ENCODE measurements around the gene UBAC2. TPM values are rescaled to one million over a fixed set of nuclear protein-coding genes. Genes with fewer than 3 reads are reported as not detected.

The UBAC2 gene
- total RNA-seq, 1 donor from 2014 or later, result 33.4 TPM

DNA sequence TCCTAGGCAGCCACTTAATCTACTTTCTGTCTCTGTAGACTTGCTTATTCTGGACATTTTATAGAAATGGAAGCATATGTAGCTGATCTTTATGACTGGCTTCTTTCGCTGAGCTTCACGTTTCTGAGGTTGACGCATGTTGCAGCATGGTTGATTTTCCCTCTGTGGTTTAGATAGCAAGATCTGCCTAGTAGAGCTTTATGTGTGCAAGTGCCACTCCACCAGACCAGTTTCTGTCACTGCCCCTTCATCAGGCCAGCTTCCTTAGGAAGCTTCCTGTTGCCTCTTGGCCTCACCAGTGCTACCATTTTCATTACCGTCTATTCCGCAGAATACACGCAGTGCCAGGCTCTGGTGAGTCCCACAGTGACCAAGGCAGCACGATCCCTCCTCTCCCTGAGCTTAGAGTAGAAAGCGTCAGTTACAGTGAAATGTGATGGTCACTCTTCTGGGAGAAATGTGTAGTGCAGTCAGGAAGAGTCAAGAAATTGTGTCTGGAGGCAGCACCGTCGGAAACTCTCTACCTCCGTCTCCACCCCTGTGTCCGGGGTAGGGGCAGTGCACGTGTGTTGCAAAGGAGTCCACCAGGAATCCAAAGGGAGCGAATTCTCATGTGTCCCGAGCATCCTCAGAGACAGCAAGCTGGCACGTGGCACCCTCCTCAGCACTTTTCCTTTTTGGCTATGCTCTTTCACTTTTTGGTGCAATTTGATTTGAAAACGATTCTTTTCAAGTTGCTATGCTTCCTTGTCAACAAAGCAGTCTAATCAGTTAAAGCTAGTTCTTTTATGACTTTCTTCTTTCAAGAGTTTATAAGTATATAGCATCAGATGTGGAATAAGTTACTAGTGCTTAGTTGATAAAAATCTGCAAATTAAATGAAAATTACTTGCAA, 151.9 kb downstream of the UBAC2 start:
- no peak for DNase-seq (ENCODE audit: low spot score)
- no peak for ATAC-seq

DNA sequence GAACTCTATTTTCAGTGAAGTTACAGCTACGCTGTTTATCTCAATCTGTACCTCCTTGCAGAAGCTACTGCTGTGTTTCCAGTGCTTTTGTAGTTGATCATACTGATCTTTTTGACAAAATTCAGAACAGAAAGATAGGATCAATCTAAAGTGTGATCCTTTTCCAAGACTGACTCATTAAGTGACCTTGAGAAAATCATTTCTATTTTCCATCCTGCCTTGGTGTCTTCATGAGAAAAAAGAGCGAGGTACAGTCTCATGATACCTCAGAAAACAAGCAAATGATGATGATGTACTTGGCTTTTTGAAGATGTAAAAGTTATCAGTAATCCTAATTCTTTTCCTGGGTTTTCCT, 152.6 kb downstream of the UBAC2 start:
- ATAC-seq, result no peak
- no peak for DNase-seq (ENCODE audit: low spot score)

DNA sequence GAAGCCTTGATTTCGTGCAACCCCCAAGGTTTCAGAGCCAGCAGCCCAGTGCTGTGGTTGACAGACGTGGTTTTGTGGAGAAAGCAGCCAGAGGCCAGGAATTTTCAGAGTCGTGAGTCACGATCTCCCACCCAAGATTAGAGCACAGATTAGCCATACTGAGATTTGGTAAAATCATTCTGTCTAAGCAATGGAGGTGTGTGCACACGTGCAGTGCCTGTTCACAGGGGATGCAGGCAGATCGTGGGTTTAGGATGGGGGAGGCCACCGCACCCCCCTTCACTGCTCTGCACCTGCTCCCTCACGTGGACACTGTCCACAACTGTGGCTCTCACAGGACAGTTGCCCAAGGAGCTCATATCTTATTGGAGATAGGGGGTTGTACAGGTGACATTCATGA, 153.2 kb downstream of the UBAC2 start:
- DNase-seq (ENCODE audit: low spot score) (no peak), ATAC-seq (no peak)

DNA sequence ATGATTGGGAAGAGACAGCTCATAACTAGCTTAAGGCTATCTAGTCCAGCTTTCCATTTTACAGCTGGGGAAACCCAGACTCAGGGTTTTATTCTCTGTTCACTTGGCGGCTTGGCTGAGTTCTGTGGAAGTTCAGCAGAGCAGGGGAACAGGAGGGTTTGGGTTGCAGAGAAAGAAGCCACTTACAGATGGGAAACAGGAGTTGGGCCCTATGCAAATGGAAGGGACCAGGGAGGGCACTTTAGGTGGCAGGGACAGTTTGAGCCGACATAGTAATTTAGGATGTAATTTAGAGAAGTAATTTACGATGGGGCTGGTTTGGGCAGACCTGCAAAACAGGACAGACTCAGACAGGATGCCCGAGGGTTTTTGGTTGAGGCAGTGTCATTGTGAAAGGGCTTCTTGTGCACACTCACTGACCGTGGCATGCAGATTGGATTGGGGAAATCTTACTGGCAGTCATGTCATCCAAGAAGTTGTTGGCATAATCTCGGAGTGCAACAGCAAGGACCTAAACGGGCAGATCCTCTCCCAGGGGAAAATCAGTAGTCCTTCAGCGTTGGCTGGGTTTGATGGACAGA, 153.8 kb downstream of the UBAC2 start:
- ATAC-seq, result no peak
- DNase-seq (ENCODE audit: low spot score), result no peak

DNA sequence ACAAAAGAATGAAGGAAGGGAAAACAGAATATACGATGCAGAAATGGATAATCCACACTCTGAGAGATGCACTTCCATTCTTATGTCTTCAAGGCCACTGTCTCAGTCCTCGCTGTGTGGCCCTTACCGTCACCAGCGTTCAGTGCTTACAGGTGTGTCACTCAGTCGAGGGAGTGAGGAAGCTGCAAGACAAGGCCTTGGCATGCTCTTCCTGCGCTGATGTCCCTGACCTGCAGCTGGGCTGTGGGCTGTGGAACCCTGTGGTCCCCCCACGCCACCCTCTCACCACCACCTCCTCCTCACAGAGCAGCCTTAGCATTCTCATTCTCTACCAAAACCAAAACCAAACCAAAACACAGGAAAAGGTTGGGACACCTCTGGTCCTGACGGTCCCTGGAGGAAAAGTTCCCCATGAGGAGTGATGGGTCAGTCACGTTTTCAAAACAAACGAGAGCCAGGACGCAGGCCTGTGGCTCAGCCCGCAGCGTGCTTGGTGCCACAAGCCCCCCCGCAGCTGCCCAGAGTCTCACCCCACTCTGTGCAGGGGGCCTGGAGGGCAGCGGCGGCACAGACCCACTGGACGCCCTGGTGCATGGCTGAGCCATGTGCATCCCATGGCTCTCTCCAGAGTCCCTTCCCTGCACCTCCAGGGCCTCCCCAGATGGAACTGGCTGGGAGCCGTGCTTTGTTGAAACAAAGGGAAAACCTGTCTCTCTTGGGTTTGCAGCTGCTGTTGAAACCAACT, 154.8 kb downstream of the UBAC2 start:
- ATAC-seq, result no peak
- DNase-seq (ENCODE audit: low spot score), result no peak

DNA sequence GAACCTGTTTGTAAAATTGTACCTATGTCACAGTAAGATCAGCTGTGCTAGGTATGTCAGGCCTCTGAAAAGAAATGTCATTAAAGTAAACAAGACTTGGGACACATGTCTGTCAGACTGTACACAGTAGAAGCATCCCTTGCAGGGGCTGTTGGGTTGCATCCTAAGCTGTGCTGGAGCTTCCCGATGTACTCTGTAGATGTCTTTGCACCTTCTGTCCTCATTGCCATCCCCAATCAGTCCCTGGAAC, 155.3 kb downstream of the UBAC2 start:
- DNase-seq (ENCODE audit: low spot score), result no peak
- no peak for ATAC-seq

DNA sequence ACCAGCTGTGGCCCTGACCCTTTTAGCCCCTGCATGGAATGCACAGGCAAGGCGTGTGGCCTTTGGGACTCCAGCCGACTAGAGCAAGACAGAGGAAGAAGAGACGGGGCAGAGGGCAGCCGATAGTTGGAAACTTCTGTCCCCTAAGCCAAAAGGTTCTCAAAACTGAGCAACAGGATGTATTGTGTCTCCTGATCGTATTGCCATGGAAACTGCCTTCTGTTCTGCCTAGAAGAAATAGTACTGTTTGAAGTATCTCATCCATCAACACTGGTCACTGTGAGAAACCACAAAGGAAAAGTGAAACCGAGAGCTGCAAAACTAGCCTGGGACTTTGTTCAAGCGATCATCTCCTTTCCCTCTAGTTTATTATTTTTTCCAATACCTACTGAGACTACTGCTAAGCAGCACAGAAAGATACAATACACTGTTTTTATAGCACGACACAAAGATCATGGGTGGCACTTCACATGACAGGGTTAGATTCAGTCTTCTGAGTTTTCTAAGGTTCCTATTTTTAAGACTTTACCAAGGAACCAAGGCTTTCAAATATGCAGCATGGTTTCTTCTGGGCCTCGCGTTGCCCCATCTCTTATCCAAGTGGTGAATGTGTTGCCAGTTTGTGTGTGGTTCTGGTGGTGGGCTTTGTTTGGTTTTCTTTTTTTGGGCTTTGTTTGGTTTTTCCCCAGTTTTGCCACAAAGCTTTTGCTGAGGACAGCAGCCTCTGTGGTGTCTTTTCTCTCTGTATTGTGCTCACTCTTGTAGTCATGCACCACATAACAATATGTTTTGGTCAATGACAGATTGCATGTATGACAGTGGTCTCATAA, 155.8 kb downstream of the UBAC2 start:
- ATAC-seq, result peak; percentile 64
- no peak for DNase-seq (ENCODE audit: low spot score)

DNA sequence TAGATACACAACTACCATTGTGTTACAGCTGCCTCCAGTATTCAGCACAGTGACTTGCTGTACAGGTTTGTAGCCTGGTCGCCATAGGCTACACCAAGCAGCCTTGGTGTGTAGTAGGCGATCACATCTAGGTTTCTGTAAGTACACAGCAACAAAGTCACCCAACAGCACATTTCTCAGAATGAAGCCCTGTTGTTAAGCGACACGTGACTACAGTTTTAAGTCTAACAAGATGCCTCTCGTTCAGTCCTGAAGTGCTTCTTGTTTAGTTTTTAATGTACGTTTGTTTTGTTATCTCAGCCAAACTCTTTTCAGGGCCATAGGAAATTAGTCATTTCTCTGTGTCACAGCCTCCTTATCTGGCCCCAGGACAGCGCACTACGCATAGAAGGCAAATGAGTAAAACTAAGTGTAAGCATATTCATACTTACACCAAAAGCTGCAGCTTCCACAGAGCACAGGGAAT, 156.5 kb downstream of the UBAC2 start:
- ATAC-seq, result peak; percentile 23
- DNase-seq (ENCODE audit: low spot score), result no peak

DNA sequence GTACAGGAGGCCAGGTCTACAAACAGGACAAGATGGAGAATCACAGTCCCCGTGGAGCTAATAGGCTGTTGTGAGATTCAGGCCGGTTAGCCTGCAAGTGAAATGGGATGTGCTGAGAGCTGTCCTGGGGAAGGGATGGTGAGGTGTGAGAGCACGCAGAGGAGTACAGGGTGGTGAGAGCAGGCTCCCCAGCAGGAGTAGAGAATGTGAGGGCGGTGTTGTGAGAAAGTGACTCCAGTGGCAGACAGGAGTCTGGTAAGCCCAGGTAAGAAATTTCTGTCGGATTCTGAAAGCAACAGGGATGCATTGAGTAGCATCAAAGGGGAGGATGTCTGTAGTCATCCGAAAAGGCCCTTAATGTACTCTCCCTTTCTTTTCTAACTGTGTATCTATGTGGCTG, 157.3 kb downstream of the UBAC2 start:
- ATAC-seq, result no peak
- DNase-seq (ENCODE audit: low spot score), result no peak

DNA sequence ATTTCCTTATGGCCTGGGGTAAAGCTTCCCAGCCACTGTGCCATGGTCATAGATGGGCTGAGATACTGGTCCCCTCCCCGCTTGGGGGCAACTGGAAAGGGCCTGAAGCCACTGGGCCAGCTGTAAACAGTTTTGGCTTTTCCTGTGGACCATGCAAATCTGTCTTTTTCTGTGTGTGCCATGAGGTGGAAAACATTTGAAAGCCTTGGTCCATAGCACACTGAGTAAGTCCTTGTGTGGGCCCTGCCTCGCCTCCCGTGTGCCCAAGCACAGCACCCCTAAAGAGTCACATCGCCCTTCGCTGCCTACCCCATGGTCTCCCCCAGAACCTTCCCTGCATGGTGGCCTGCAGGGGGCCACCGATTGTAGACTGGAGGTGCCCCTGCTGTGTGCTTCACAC, 158.9 kb downstream of the UBAC2 start:
- no peak for DNase-seq (ENCODE audit: low spot score)

DNA sequence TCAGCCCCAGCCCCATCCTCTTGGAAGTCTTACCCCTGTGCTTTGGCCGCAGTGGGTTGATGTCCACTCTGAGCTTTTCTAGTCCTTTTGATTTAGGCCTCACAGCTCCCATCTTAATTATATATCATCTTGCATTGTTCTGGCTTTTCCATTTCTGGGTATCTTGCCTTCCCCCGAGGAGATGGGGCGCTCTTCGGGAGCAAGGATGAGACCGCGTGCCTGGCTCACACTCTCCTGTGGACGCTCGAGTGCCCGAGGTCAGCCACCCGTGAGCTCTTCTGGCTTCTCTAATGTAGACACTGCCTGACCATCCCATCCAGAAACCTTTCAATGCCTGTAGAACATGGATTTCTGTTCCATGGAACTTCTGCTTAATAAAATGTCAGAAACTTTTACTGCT, 160.0 kb downstream of the UBAC2 start:
- ATAC-seq (no peak), DNase-seq (ENCODE audit: low spot score) (no peak)

More for the DNA sequence above, 158.9 kb downstream of the UBAC2 start:
- ATAC-seq, result no peak

DNA sequence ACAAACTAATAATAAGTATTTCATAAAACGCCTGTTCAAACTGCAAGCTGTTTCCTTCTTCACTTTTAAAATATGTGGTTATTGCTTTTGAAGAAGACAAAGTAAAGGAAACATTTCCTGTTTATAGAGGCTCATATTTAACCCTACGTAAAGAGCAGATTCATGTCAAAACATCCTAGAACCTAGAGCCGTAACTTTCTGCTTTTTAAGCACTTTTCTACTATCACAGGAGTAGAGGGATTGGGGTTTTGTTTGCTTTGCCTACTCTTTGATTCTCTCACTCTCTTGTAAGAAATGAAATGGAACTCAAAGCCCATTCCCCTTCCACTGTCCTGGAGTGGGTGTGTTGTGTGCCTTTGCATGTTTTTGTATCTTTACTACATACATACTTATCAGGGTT, 160.5 kb downstream of the UBAC2 start:
- ATAC-seq, result no peak

DNA sequence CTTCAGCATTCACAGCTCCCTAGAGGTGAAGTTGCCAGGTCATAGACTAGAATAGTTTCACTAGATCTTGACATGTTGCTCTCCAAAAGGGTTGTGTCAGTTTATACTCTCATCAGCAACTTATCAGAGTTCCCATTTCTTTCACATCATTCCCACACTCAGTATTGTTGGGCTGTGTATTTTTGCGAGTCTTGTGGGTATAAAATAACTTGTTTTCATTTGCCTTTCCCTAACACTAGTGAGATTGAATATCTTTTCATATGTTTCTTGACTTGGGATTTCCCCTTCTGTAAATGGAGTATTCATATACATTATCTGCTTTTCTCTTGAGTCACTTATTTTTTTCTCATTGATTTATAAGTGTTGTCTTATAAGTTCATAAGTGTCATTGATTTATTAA, 161.7 kb downstream of the UBAC2 start:
- DNase-seq (ENCODE audit: low spot score) (no peak), ATAC-seq (no peak)

More for the DNA sequence above, 160.5 kb downstream of the UBAC2 start:
- no peak for DNase-seq (ENCODE audit: low spot score)

DNA sequence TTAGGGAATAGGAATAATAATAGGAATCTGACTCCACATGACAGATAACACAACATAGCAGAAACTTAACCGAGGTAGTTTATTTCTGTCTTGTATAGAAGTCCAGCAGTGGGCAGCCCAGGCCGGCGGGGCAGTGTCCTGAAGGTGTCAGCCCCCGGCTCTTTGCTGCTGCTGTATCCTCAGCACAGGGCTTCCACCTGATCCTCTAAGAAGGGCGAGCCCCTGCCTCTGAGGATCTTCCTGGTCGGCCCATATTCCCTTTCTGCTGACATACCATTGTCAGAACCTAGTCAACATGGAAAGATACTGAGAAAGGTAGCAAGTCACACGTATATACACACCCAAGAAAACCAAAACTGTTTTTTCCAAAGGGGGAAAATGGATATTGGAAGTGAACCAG, 162.7 kb downstream of the UBAC2 start:
- no peak for DNase-seq (ENCODE audit: low spot score)
- no peak for ATAC-seq

DNA sequence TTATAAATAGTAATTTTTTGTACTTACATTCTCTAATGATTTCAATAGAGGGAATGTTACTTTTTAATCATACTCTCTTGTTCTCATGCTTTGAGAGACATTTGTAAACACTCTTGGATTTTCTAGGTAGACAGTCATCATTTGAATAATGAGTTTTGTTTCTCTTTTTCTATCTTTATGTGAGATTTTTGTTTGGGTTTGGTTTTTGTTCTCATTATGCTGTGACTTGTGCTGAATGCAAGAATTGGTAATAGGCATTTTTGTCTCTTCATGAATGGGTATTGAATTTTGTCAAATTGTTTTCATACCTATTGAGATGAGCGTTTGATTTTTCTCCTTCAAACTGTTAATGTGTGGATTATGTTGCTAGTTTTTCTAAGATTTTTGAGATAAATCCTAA, 163.3 kb downstream of the UBAC2 start:
- no peak for ATAC-seq
- DNase-seq (ENCODE audit: low spot score), result no peak

DNA sequence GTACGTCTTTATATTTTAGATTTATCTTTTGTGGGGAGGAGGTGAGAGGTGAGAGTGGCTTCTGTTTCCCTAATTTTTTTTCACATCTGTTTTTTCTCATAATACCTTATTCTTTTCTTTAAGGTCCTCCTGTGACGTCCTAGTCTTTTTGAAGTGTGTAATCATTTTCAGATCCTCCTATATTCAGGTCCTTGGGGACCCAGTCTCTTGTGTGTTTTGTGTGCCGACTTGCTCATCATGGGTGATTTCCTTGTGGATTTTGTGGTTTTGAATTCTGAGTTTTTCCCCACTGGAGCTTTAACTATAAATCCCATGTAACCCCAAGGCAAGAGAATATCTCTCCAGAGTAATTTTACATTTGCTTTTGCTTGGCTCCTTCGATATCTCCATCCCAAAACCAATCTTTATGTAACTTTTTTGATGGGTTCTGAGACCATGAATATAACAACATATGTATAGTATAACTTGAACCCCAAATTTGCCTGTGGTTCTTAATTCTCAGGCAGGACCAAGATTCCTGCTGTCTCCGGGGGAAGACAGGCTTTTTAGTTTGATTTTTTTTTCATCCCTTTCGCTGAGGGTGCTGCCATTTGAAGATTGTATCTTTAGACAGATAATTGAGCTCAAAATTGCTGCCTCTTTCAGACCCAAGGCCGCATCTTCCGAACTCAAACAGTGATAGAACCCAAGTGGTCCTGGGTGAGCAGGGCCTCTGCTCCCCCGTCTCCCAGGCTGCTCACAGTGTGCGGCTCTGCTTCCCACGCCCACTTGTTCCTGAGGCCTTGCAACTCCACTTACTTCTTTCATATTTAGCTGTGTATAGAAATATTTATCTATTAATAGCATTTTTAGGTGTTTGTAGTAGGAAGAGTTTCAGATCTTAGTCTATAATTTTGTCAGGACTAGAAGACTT, 165.7 kb downstream of the UBAC2 start:
- ATAC-seq (no peak), DNase-seq (ENCODE audit: low spot score) (no peak)

DNA sequence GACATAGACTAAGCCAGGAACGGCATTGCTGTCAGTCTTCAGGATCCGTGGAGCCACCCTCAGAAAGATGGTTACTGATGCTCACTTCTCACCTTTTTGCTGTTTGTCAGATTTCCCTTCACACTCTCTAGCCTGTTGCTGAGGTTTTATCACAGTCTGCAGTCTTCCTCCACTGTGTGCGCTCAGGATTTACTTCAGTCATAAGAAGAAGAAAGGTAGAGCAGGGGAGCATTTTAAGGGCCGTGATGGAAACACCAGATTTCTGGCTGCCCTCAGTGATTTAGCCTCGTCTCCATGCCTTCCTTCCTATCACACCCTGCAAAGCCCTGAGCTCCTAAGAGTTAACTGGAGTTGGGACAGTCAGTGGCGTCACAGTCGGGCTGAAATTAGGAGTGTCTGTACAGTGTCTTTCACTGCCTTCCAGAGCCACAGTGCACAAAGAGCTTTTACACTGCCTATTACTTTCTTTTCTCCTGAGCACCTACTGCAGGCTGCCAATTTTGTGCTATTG, 166.5 kb downstream of the UBAC2 start:
- ATAC-seq, result no peak
- no peak for DNase-seq (ENCODE audit: low spot score)

DNA sequence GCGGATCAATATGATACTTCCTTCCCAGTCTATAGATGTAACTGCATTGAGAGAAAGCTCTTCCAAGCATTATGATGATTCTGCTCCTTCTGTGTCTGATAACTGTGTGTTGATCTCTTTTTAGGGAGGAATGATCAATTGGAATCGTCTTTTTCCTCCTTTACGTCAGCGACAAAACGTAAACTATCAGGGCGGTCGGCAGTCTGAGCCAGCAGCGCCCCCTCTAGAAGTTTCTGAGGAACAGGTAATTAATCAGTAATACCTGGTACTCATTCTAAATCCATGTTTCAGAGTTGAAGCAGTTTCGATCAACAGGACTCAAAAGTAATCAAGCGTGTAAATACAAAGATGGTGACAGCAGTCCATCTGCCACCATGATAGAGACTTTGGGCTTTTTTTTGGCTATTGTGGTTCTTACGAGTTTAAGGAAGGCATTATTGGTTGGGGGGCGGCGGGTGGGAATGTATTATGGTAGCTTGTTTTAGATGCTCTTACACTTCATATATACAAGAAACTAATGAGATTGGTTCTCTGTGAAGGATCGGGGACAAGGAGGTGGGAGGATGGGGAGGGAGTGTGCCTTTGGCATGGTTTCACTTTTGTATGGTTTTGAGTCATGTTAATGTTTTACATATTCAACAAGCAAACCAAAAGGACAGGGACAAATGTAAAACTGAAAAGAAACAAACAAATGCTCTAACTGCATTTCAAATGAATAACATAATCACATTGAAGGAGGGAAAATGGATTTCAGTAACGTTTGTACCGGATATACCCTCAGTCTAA, 167.2 kb downstream of the UBAC2 start:
- DNase-seq (ENCODE audit: low spot score) (no peak), ATAC-seq (no peak)
